Fibroblast of villous mesenchyme (primary cell): Measurements from ENCODE around the gene ADA. TPM values are rescaled to one million over a fixed set of nuclear protein-coding genes. Genes with fewer than 3 reads are reported as not detected.

Source experiments
- DNase-seq: peaks from one replicate; pipeline ENCODE4 v3.0.0-alpha.2; 2010; ENCODE audit warnings: low read depth
- H3K4me3 ChIP-seq: 2 replicates; pipeline ENCODE4 v1.5.1; 2011; ENCODE audit warnings: low read depth, mild to moderate bottlenecking, low read length
- CTCF ChIP-seq: IDR thresholded peaks from 2 replicates; pipeline ENCODE4 v1.5.1; 2012; ENCODE audit warnings: low read depth, mild to moderate bottlenecking, low read length; ENCODE audit not compliant: insufficient read depth
- total RNA-seq: library from RNA; depleted of rRNA; stranded (reverse); fragments of >200 nt; gene quantifications from 2 replicates; pipeline ENCODE4 v1.2.3, GENCODE V29; 2012

The ADA gene
- total RNA-seq, 1 donor, result 10.4 TPM

GRCh38 chr20:44619294-44619693 lies 32.2 kb downstream of the ADA start:
- H3K4me3 ChIP-seq, result no peak overlapping the region
- no peak for DNase-seq
- TF ChIP-seq CTCF, result no peak

- no peak for DNase-seq
- TF ChIP-seq CTCF, result no peak
- H3K4me3 ChIP-seq, result no peak overlapping the region
These were observed 33.2 kb downstream of the ADA start for GRCh38 chr20:44618318-44618731.

- no peak for TF ChIP-seq CTCF
- DNase-seq, result no peak
These were observed 34.9 kb downstream of the ADA start for GRCh38 chr20:44616604-44616964.

GRCh38 chr20:44615876-44616603 lies 35.5 kb downstream of the ADA start:
- no peak for DNase-seq
- no peak overlapping the region for H3K4me3 ChIP-seq
- TF ChIP-seq CTCF, result no peak

More at GRCh38 chr20:44616604-44616964, 34.9 kb downstream of the ADA start:
- no peak overlapping the region for H3K4me3 ChIP-seq

GRCh38 chr20:44615169-44615791 lies 36.2 kb downstream of the ADA start:
- no peak for DNase-seq
- H3K4me3 ChIP-seq, result no peak overlapping the region
- no peak for TF ChIP-seq CTCF

GRCh38 chr20:44614525-44614924 lies 37.0 kb downstream of the ADA start:
- H3K4me3 ChIP-seq, result no peak overlapping the region
- TF ChIP-seq CTCF, result no peak
- no peak for DNase-seq
